ENCODE data around the gene SPDYE2.
"Not testable (repeated sequence)": the region's sequence is repeated elsewhere in the genome, so short reads cannot be mapped to it uniquely, and the experiment has no call there.

SPDYE2 gene

GRCh38 chr7:102550808-102551422, at the start of gene SPDYE2:
TSS of gene SPDYE2 (plus strand) at chr7:102551226. CDS start at chr7:102553256, 2,030 bp downstream.
- not testable (repeated sequence) for DNase-seq

GRCh38 chr7:102503141-102503540, 47.9 kb upstream of the SPDYE2 start:
- DNase-seq = not testable (repeated sequence)

GRCh38 chr7:102505298-102506185, 45.5 kb upstream of the SPDYE2 start:
- not testable (repeated sequence) for DNase-seq

GRCh38 chr7:102507410-102508088, 43.5 kb upstream of the SPDYE2 start:
- not testable (repeated sequence) for DNase-seq

GRCh38 chr7:102510575-102510974, 40.5 kb upstream of the SPDYE2 start:
- DNase-seq = not testable (repeated sequence)

- not testable (repeated sequence) for DNase-seq
Measured at GRCh38 chr7:102511860-102512522, 39.0 kb upstream of the SPDYE2 start.

- DNase-seq = not testable (repeated sequence)
Measured at GRCh38 chr7:102512642-102513221, 38.3 kb upstream of the SPDYE2 start.

- DNase-seq = not testable (repeated sequence)
Measured at GRCh38 chr7:102514881-102515721, 35.9 kb upstream of the SPDYE2 start.

- not testable (repeated sequence) for DNase-seq
Measured at GRCh38 chr7:102515889-102516288, 35.1 kb upstream of the SPDYE2 start.

GRCh38 chr7:102516951-102517350, 34.1 kb upstream of the SPDYE2 start:
- not testable (repeated sequence) for DNase-seq

GRCh38 chr7:102517550-102518147, 33.4 kb upstream of the SPDYE2 start, which contains the start of gene RASA4B:
TSS of gene RASA4B (minus strand) at chr7:102517777. CDS start at chr7:102517710, 67 bp downstream.
- DNase-seq = not testable (repeated sequence)

GRCh38 chr7:102520797-102521196, 30.2 kb upstream of the SPDYE2 start:
- DNase-seq = not testable (repeated sequence)

- not testable (repeated sequence) for DNase-seq
Measured at GRCh38 chr7:102524803-102525202, 26.2 kb upstream of the SPDYE2 start.

- not testable (repeated sequence) for DNase-seq
Measured at GRCh38 chr7:102527182-102527581, 23.8 kb upstream of the SPDYE2 start.

GRCh38 chr7:102527822-102528793, 22.9 kb upstream of the SPDYE2 start:
- DNase-seq = not testable (repeated sequence)

- not testable (repeated sequence) for DNase-seq
Measured at GRCh38 chr7:102531583-102531982, 19.4 kb upstream of the SPDYE2 start.

GRCh38 chr7:102532127-102532526, 18.9 kb upstream of the SPDYE2 start:
- DNase-seq = not testable (repeated sequence)

GRCh38 chr7:102535062-102535615, 15.9 kb upstream of the SPDYE2 start:
- DNase-seq = not testable (repeated sequence)

GRCh38 chr7:102540604-102541003, 10.4 kb upstream of the SPDYE2 start:
- DNase-seq = not testable (repeated sequence)
